ENCODE results near the gene TRPM7. TPM values are rescaled to one million over a fixed set of nuclear protein-coding genes. Genes with fewer than 3 reads are reported as not detected.

The TRPM7 gene, protein sequence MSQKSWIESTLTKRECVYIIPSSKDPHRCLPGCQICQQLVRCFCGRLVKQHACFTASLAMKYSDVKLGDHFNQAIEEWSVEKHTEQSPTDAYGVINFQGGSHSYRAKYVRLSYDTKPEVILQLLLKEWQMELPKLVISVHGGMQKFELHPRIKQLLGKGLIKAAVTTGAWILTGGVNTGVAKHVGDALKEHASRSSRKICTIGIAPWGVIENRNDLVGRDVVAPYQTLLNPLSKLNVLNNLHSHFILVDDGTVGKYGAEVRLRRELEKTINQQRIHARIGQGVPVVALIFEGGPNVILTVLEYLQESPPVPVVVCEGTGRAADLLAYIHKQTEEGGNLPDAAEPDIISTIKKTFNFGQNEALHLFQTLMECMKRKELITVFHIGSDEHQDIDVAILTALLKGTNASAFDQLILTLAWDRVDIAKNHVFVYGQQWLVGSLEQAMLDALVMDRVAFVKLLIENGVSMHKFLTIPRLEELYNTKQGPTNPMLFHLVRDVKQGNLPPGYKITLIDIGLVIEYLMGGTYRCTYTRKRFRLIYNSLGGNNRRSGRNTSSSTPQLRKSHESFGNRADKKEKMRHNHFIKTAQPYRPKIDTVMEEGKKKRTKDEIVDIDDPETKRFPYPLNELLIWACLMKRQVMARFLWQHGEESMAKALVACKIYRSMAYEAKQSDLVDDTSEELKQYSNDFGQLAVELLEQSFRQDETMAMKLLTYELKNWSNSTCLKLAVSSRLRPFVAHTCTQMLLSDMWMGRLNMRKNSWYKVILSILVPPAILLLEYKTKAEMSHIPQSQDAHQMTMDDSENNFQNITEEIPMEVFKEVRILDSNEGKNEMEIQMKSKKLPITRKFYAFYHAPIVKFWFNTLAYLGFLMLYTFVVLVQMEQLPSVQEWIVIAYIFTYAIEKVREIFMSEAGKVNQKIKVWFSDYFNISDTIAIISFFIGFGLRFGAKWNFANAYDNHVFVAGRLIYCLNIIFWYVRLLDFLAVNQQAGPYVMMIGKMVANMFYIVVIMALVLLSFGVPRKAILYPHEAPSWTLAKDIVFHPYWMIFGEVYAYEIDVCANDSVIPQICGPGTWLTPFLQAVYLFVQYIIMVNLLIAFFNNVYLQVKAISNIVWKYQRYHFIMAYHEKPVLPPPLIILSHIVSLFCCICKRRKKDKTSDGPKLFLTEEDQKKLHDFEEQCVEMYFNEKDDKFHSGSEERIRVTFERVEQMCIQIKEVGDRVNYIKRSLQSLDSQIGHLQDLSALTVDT (N-terminal part only)
- 20.2 to 37.0 TPM (median 22.3 TPM) in 5 replicates for total RNA-seq (2022; extraction: Qiagen RNA extraction)

GRCh38 chr15:50686469-50687301 lies at the start of gene TRPM7:
Gene TRPM7, minus strand, starts transcription at chr15:50686797. Its CDS starts 264 bp downstream, at chr15:50686533.

GRCh38 chr15:50546566-50546965 lies 140.0 kb downstream of the TRPM7 start, which contains the start of gene USP50:
Gene USP50, minus strand, starts transcription at chr15:50546666. Its CDS starts 141 bp downstream, at chr15:50546525.

Other genes with a start within 250 kb of the TRPM7 start
- not detected in 5 replicates for gene USP50, start 140.1 kb downstream of the TRPM7 start, total RNA-seq (2022; extraction: Qiagen RNA extraction)
- 83.4 to 101 TPM (median 96.9 TPM) in 5 replicates for gene SPPL2A, start 78.9 kb upstream of the TRPM7 start, total RNA-seq (2022; extraction: Qiagen RNA extraction)
- 7.3 to 12.5 TPM (median 9.6 TPM) in 5 replicates for gene AP4E1, start 221.9 kb upstream of the TRPM7 start, total RNA-seq (2022; extraction: Qiagen RNA extraction)